ENCODE results near the gene ZNF554.

ZNF554 gene

DNA sequence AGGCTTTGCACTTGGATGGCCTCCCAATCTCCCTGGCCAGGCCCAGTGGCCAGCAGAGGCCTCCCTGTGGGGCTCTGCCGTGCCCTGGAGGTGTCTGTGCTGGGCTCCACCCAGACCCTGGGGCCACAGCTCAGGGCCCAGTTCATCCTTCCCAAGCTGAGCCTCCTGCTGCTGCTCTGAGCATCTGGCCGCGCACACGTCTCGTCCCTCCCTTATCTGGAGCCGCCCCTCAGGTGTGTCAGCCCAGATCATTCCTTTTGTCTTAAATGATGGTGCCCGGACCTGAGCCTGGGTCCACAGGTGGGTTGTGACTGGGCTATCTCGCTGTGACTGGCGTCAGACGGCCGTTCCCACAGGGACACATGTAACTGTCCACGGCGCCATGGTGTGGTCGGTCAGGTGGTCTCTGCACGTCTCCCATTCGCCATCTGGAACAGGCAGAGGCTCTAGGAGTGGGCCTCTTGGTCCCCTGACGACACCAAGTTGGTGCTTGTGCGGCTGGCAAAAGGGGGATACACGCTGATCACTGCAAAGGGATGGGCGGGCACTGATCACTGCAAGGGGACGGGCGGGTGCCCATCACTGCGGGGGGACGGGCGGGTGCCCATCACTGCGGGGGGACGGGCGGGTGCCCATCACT is 14.3 kb upstream of the ZNF554 start:
- TF ChIP-seq, protein P1, sequence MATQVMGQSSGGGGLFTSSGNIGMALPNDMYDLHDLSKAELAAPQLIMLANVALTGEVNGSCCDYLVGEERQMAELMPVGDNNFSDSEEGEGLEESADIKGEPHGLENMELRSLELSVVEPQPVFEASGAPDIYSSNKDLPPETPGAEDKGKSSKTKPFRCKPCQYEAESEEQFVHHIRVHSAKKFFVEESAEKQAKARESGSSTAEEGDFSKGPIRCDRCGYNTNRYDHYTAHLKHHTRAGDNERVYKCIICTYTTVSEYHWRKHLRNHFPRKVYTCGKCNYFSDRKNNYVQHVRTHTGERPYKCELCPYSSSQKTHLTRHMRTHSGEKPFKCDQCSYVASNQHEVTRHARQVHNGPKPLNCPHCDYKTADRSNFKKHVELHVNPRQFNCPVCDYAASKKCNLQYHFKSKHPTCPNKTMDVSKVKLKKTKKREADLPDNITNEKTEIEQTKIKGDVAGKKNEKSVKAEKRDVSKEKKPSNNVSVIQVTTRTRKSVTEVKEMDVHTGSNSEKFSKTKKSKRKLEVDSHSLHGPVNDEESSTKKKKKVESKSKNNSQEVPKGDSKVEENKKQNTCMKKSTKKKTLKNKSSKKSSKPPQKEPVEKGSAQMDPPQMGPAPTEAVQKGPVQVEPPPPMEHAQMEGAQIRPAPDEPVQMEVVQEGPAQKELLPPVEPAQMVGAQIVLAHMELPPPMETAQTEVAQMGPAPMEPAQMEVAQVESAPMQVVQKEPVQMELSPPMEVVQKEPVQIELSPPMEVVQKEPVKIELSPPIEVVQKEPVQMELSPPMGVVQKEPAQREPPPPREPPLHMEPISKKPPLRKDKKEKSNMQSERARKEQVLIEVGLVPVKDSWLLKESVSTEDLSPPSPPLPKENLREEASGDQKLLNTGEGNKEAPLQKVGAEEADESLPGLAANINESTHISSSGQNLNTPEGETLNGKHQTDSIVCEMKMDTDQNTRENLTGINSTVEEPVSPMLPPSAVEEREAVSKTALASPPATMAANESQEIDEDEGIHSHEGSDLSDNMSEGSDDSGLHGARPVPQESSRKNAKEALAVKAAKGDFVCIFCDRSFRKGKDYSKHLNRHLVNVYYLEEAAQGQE (IDR thresholded peaks at IDR 0.05; ENCODE audit: insufficient read depth in 1 of 2, low read depth in 2 of 2, low read length in 2 of 2), result no peak
- TF ChIP-seq POLR2AphosphoS5 (IDR thresholded peaks at IDR 0.05; ENCODE audit: low read depth, low read length), result no peak
- TF ChIP-seq SIN3A (IDR thresholded peaks at IDR 0.05; ENCODE audit: borderline replicate concordance, insufficient read depth, low read length), result no peak
- TF ChIP-seq FOXP2 (optimal IDR thresholded peaks at IDR 0.05; ENCODE audit: borderline replicate concordance, extremely low read depth, extremely low read length, insufficient read depth), result no peak
- TF ChIP-seq TAF1 (IDR thresholded peaks at IDR 0.05; ENCODE audit: borderline replicate concordance, insufficient read depth, low read length), result no peak

DNA sequence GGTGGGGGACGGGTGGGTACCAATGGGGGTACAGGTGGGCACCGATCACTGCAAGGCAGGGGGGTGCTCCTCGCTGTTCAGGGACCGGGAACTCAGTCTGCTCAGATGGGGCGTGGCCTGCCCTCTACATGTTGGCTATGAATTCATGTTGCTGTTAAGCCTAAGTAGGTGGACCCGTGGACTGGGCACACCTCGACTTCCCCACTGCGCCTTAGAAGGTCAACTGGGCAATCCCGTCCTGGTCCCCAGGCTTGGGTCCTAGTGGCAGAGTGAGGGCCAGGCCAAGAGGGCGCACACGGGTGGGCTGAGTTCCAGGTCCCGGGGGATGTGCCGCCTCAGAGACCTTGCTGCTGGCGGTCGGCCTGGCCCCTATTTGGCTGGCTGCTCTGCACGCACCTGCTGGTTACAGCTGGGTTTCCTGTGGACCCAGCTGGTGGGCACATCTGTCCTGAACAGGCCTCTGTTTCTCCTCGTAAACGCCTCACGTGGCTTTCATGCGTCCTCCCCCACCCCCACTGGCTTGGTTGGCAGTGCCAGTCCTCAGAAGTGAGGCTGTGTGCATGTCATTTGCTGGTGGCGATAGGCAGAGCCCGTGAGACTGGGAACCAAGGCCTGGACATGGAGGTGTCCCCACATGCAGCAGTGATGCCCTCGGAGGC is 13.5 kb upstream of the ZNF554 start:
- no peak for TF ChIP-seq FOXP2 (optimal IDR thresholded peaks at IDR 0.05; ENCODE audit: borderline replicate concordance, extremely low read depth, extremely low read length, insufficient read depth)
- TF ChIP-seq TAF1 (IDR thresholded peaks at IDR 0.05; ENCODE audit: borderline replicate concordance, insufficient read depth, low read length), result no peak
- TF ChIP-seq POLR2AphosphoS5 (IDR thresholded peaks at IDR 0.05; ENCODE audit: low read depth, low read length), result no peak
- TF ChIP-seq, protein P1 (IDR thresholded peaks at IDR 0.05; ENCODE audit: insufficient read depth in 1 of 2, low read depth in 2 of 2, low read length in 2 of 2), result no peak
- TF ChIP-seq SIN3A (IDR thresholded peaks at IDR 0.05; ENCODE audit: borderline replicate concordance, insufficient read depth, low read length), result no peak

DNA sequence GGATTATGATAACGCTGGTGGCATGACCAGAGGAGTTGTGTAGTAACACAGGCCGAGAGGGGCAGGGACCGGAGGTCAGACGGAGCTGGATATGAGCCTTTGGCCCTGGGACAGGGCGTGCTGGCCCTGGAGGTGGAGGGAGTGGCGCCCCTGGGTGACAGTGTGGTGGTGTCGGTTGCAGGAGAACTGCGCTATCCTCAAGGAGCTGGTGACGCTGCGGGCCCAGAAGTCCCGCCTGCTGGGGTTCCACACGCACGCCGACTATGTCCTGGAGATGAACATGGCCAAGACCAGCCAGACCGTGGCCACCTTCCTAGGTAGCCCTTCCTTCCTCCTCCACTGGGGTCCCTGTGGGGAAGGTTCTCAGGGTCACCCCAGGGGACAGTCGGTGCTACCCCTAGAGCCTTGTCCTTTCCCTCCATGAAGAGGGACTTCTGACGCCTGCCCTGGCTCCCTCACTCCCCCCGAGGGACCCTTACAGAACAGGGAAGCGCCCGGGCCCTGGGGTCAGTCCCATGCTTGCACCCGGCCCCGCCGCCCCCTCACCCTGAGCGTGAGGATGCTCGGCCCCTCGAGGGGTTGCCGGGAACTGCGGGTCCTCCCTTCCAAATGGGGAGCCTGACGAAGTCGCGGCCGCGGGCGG is 12.8 kb upstream of the ZNF554 start:
- TF ChIP-seq TAF1 (IDR thresholded peaks at IDR 0.05; ENCODE audit: borderline replicate concordance, insufficient read depth, low read length) (no peak), POLR2AphosphoS5 (IDR thresholded peaks at IDR 0.05; ENCODE audit: low read depth, low read length) (no peak), SIN3A (IDR thresholded peaks at IDR 0.05; ENCODE audit: borderline replicate concordance, insufficient read depth, low read length) (no peak), FOXP2 (optimal IDR thresholded peaks at IDR 0.05; ENCODE audit: borderline replicate concordance, extremely low read depth, extremely low read length, insufficient read depth) (no peak)
- TF ChIP-seq, protein P1 (IDR thresholded peaks at IDR 0.05; ENCODE audit: insufficient read depth in 1 of 2, low read depth in 2 of 2, low read length in 2 of 2), result no peak

DNA sequence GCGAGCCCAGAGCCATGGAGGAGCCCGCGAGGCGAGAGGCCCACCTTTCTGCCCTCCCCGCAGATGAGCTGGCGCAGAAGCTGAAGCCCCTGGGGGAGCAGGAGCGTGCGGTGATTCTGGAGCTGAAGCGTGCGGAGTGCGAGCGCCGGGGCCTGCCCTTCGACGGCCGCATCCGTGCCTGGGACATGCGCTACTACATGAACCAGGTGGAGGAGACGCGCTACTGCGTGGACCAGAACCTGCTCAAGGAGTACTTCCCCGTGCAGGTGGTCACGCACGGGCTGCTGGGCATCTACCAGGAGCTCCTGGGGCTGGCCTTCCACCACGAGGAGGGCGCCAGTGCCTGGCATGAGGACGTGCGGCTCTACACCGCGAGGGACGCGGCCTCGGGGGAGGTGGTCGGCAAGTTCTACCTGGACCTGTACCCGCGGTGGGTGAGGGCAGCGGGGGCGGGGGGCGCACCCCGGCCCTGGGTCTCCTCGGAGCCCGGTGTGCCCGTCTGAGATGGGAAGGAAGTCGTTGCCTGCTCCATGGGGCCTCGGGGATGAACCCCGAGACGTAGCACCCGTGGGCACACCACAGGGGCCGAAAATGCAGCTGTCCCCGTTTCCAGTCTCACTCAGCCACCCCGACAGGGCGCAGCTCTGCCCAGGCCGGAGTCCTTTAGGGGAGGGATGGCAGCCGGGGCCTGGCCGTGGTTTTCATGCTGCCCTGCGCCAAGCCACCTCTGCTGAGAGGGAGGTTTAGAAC is 12.1 kb upstream of the ZNF554 start:
- TF ChIP-seq, protein P1 (IDR thresholded peaks at IDR 0.05; ENCODE audit: insufficient read depth in 1 of 2, low read depth in 2 of 2, low read length in 2 of 2), result no peak
- no peak for TF ChIP-seq TAF1 (IDR thresholded peaks at IDR 0.05; ENCODE audit: borderline replicate concordance, insufficient read depth, low read length)
- no peak for TF ChIP-seq FOXP2 (optimal IDR thresholded peaks at IDR 0.05; ENCODE audit: borderline replicate concordance, extremely low read depth, extremely low read length, insufficient read depth)
